Measurements from ENCODE around the gene PLEKHG4B. TPM values are rescaled to one million over a fixed set of nuclear protein-coding genes. Genes with fewer than 3 reads are reported as not detected.
"Not testable (repeated sequence)": the region's sequence is repeated elsewhere in the genome, so short reads cannot be mapped to it uniquely, and the experiment has no call there.

PLEKHG4B gene
- total RNA-seq, 2 experiments from 2014 or later, result not detected

GRCh38 chr5:195401-196160, 103.6 kb downstream of the PLEKHG4B start:
- Mint-ChIP-seq H3K27ac (no peak overlapping the region), H3K9me3 (ENCODE audit: low read depth) (no peaks in the 10 kb centered on the region), H3K4me3 (no peak overlapping the region), H3K4me1 (no peaks in the 10 kb centered on the region), H3K27me3 (peaks cover 4% of the 10 kb centered on the region), H3K36me3 (no peaks in the 10 kb centered on the region)
- CTCF ChIA-PET, result no interaction called here
- DNase-seq (no peak), ATAC-seq (no peak)

DNA sequence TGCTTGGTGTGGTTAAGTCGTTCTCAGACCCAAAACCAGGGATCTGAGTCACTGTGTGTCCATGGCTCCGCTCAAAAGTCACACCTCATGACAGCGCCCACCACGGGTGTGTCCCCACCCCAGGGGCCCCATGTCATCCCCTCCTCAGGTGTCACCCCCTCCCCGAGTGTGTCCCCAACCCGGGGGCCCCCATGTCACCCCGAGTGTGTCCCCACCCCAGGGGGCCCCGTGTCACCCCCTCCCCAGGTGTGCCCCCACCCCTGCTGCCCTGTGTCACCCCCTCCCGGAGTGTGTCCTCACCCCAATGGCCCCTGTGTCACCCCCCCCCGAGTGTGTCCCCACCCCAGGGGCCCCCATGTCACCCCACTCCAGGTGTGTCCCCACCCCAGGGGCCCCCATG, 104.4 kb downstream of the PLEKHG4B start:
- DNase-seq (no peak), ATAC-seq (no peak)
- H3K27me3 Mint-ChIP-seq, result no peaks in the 10 kb centered on the region
- no peaks in the 10 kb centered on the region for H3K36me3 Mint-ChIP-seq
- no peak overlapping the region for H3K27ac Mint-ChIP-seq
- no peaks in the 10 kb centered on the region for H3K9me3 Mint-ChIP-seq (ENCODE audit: low read depth)
- CTCF ChIA-PET, result no interaction called here
- no peak overlapping the region for H3K4me3 Mint-ChIP-seq
- no peaks in the 10 kb centered on the region for H3K4me1 Mint-ChIP-seq

DNA sequence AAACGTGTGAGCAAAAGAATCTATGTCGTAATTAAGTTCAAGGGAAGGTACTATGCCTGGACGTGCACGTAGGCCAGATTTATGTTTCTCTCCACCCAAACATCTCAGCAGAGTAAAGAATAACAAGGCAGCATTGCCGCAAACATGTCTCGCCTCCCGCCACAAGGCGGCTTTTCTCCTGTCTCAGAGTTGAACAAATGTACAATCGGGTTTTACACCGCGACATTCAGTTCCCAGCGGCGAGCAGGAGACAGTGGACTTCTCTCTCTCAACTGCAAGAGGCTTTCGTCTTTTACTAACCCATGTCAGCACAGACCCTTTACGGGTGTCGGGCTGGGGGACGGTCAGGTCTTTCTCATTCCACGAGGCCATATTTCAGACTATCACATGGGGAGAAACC, 105.1 kb downstream of the PLEKHG4B start:
- CTCF ChIA-PET; H3K27ac Mint-ChIP-seq; H3K4me1 Mint-ChIP-seq; ATAC-seq; H3K4me3 Mint-ChIP-seq; H3K36me3 Mint-ChIP-seq; DNase-seq; H3K9me3 Mint-ChIP-seq (ENCODE audit: low read depth); H3K27me3 Mint-ChIP-seq: not testable (repeated sequence)

DNA sequence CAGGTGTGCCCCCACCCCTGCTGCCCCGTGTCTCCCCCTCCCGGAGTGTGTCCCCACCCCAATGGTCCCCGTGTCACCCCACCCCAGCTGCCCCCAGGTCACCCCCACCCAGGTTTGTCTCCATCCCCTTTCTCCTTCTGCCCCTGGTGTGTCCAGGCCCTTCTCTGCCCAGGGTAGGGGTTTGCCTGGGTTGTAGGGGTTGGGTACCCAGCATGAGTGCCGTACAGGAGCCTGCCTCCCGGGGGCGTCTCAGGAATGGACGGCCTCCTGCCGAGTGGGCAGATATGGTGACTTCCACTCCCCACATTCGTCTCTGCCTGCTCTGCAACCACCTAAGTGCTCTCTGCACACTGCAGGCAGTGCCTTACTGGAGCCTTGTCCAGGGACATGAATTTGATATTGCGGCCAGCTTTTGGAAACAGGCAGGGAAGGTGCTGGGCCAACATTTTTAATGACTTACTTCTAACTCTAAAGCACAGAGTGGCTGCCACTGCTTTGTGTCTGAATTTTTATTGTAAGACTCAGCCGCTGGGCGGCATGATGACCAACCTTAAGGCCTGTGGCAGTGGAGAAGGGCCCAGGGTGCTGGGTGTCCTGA, 106.0 kb downstream of the PLEKHG4B start:
- no peaks in the 10 kb centered on the region for H3K27me3 Mint-ChIP-seq
- CTCF ChIA-PET, result interaction anchor here (1.1 kb wide), 1 partner anchor 9 kb away, joined by 4 read pairs; no protein-coding TSS in a partner anchor
- ATAC-seq (no peak), DNase-seq (no peak)
- H3K9me3 Mint-ChIP-seq (ENCODE audit: low read depth), result no peaks in the 10 kb centered on the region
- H3K36me3 Mint-ChIP-seq, result no peaks in the 10 kb centered on the region
- no peaks in the 10 kb centered on the region for H3K4me1 Mint-ChIP-seq
- H3K4me3 Mint-ChIP-seq, result no peak overlapping the region
- no peak overlapping the region for H3K27ac Mint-ChIP-seq

GRCh38 chr5:198516-199196, 106.7 kb downstream of the PLEKHG4B start:
- CTCF ChIA-PET, result interaction anchor here (1.1 kb wide), 1 partner anchor 10 kb away, joined by 4 read pairs; no protein-coding TSS in a partner anchor
- ATAC-seq, result no peak
- Mint-ChIP-seq H3K4me1 (no peaks in the 10 kb centered on the region), H3K9me3 (ENCODE audit: low read depth) (no peaks in the 10 kb centered on the region), H3K36me3 (peaks cover under 1% of the 10 kb centered on the region), H3K27ac (no peak overlapping the region), H3K27me3 (no peaks in the 10 kb centered on the region), H3K4me3 (no peak overlapping the region)
- no peak for DNase-seq

DNA sequence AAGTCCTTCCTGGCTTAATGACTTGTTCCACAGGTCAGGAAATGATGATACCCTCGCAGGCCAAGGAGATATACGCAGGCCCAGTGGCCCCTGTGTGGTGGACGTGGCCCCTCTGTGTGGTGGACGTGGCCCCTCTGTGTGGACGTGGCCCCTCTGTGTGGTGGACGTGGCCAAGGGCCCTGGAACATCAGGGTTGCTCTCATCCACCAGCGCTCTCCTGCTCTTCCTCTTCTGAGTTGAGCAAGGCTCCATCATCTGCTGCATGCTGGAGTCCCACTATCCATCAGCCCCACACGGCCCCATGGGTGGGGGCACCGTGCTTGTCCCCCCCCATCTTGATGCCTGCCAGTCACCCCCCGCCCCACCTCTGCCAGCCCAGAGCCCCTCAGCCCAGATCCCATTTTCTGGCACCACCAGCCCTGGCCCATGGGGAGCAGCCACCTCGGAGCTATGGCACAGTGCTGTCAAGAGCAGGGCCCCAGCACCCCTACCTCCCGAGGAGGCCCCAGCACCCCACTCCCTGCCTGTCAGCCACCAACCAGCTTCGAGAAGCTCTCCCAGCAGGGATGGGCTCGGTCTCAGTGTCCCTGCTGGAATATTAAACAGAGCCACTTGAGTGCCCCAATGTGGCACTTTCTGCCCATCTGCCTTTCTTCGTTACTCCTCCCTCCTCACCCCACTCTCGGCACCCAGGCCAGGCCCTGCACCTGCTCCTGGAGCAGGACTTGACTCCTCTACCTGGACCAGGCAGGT, 107.4 kb downstream of the PLEKHG4B start:
- no peaks in the 10 kb centered on the region for H3K4me1 Mint-ChIP-seq
- peaks cover 2% of the 10 kb centered on the region for H3K36me3 Mint-ChIP-seq
- H3K9me3 Mint-ChIP-seq (ENCODE audit: low read depth), result no peaks in the 10 kb centered on the region
- ATAC-seq (no peak), DNase-seq (no peak)
- CTCF ChIA-PET, result no interaction called here
- no peak overlapping the region for H3K4me3 Mint-ChIP-seq
- no peak overlapping the region for H3K27ac Mint-ChIP-seq
- no peaks in the 10 kb centered on the region for H3K27me3 Mint-ChIP-seq

DNA sequence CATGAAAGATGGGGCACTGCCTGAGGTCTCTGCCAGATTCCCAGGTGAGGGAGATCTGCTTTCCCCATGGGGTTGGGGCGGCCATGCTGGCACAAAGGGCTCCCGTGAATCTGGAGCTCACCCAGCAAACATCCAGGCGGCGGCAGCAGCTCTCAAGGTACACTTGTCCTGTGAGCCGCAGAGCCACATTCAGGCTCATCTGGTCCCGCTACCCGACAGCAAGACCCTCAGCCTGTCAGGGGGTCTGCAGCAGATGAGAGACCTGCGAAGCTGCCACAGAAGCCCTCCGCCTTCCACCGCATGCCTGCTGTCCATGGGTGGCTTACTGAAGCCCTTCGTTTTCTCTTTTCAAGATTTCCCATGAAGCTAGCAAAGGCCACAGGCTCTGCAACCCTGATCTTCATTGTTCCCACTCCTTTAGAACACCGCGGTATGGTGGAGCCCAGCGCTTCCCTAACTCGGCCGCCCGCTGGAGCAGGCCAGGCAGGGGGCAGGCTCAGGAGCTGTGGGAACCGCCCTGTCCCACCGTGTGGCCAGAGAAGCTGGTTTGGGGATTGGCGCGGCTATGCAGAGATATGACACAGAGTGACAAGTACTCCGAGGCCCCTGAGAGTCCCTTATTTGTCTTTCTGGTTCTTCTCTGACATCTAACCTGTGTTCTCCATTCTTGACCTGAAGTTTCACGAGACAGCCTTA, 108.1 kb downstream of the PLEKHG4B start:
- Mint-ChIP-seq H3K4me1 (no peaks in the 10 kb centered on the region), H3K27me3 (no peaks in the 10 kb centered on the region), H3K4me3 (no peak overlapping the region), H3K27ac (no peak overlapping the region), H3K9me3 (ENCODE audit: low read depth) (no peaks in the 10 kb centered on the region), H3K36me3 (peaks cover 6% of the 10 kb centered on the region)
- DNase-seq, result no peak
- ATAC-seq, result no peak
- CTCF ChIA-PET, result no interaction called here

GRCh38 chr5:200985-201384, 109.0 kb downstream of the PLEKHG4B start:
- Mint-ChIP-seq H3K4me1 (no peaks in the 10 kb centered on the region), H3K36me3 (peaks cover 8% of the 10 kb centered on the region), H3K9me3 (ENCODE audit: low read depth) (no peaks in the 10 kb centered on the region), H3K27me3 (no peaks in the 10 kb centered on the region), H3K27ac (no peak overlapping the region), H3K4me3 (no peak overlapping the region)
- ATAC-seq, result no peak
- CTCF ChIA-PET, result interaction anchor here (2.3 kb wide), 1 partner anchor 12 kb away, joined by 8 read pairs; no protein-coding TSS in a partner anchor
- no peak for DNase-seq

DNA sequence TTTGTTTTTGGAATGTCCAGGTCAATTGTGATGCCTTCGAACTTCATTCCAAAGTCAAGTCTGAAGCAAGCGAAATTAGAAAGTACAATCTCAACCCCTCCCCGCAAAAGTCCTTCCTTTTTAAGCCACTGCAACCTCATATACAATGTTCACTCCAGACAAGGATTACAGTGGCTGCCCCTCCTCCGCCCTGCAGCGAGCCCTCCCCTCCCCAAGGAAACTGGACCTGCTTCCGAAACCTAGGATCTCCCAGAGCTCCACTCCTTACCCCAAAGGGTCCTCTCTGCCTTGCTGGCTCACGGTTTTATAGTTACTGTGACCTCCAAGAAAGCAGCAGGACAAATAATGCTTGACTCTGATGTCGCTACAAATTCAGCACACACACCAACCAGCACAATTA, 109.7 kb downstream of the PLEKHG4B start:
- ATAC-seq (no peak), DNase-seq (no peak)
- Mint-ChIP-seq H3K27ac (no peak overlapping the region), H3K27me3 (no peaks in the 10 kb centered on the region), H3K4me3 (no peak overlapping the region), H3K4me1 (no peaks in the 10 kb centered on the region), H3K9me3 (ENCODE audit: low read depth) (no peaks in the 10 kb centered on the region), H3K36me3 (peaks cover 8% of the 10 kb centered on the region)
- CTCF ChIA-PET, result interaction anchor here (2.3 kb wide), 1 partner anchor 13 kb away, joined by 8 read pairs; no protein-coding TSS in a partner anchor

- Mint-ChIP-seq H3K4me1 (no peaks in the 10 kb centered on the region), H3K4me3 (no peak overlapping the region), H3K9me3 (ENCODE audit: low read depth) (no peaks in the 10 kb centered on the region), H3K36me3 (peaks cover 8% of the 10 kb centered on the region), H3K27me3 (no peaks in the 10 kb centered on the region), H3K27ac (no peak overlapping the region)
- no peak for DNase-seq
- ATAC-seq, result no peak
- CTCF ChIA-PET, result interaction anchor here (1.0 kb wide), 1 partner anchor 15 kb away, joined by 3 read pairs; no protein-coding TSS in a partner anchor
Measured at GRCh38 chr5:203246-203930, 111.4 kb downstream of the PLEKHG4B start.

DNA sequence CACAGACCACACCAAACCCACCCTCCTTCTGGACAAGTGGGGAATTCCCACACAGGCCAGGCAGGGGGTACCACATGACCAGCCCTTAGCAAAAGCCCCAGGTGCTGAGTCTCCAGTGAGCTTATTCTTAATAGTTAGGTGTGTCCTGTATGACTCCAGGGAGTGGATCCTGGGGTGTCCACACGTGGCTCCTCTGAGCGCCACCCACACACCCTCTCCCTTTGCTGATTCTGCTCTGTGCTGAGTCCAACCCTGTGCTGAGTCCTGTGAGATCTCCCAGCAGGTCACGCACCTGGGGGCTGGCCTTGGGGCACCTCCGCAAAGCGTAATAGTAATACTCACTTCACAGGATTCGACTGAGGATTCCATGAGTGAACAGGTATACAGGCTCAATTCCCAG, 112.0 kb downstream of the PLEKHG4B start:
- DNase-seq (no peak), ATAC-seq (no peak)
- peaks cover 8% of the 10 kb centered on the region for H3K36me3 Mint-ChIP-seq
- no peak overlapping the region for H3K27ac Mint-ChIP-seq
- H3K9me3 Mint-ChIP-seq (ENCODE audit: low read depth), result no peaks in the 10 kb centered on the region
- no peaks in the 10 kb centered on the region for H3K4me1 Mint-ChIP-seq
- CTCF ChIA-PET, result interaction anchor here (1.0 kb wide), 1 partner anchor 16 kb away, joined by 3 read pairs; no protein-coding TSS in a partner anchor
- no peak overlapping the region for H3K4me3 Mint-ChIP-seq
- no peaks in the 10 kb centered on the region for H3K27me3 Mint-ChIP-seq

- DNase-seq, result no peak
- CTCF ChIA-PET, result no interaction called here
- Mint-ChIP-seq H3K9me3 (ENCODE audit: low read depth) (no peaks in the 10 kb centered on the region), H3K4me3 (no peak overlapping the region), H3K4me1 (no peaks in the 10 kb centered on the region), H3K27me3 (no peaks in the 10 kb centered on the region), H3K36me3 (peaks cover 8% of the 10 kb centered on the region), H3K27ac (no peak overlapping the region)
- no peak for ATAC-seq
Measured at GRCh38 chr5:204462-204861, 112.5 kb downstream of the PLEKHG4B start.
